HepG2 (cell line): ENCODE measurements around the gene SKP1. TPM values are rescaled to one million over a fixed set of nuclear protein-coding genes. Genes with fewer than 3 reads are reported as not detected.

Source experiments
- ATAC-seq: fragments of 200-7000 bp; cut with Tn5 transposase; 3 replicates; pipeline ENCODE4 v1.9.1; 2020; ENCODE audit warnings: mild to moderate bottlenecking, moderate library complexity
- BruUV-seq: library from RNA; stranded (reverse); fragments of 400-500 nt; replicated peaks from 2 replicates; lab custom pipeline; 2021; lab: Mats Ljungman, UMichigan
- CTCF ChIA-PET: fragments of 300-600 bp; formaldehyde crosslinking; extraction: SDS; loops from one replicate; lab custom pipeline; 2021; ENCODE audit warnings: low total read pairs, inconsistent platforms, low intra/inter-chr PET ratio; lab: Yijun Ruan, JAX
- POLR2A ChIA-PET: fragments of 350-600 bp; sonication (Branson Sonifier 250); formaldehyde crosslinking; loops from one replicate; lab custom pipeline; 2020; ENCODE audit warnings: antibody characterized with exemption, inconsistent platforms; lab: Yijun Ruan, JAX
- DNase-seq: peaks from one replicate; pipeline ENCODE4 v3.0.0-alpha.2; 2015; ENCODE audit warnings: low spot score
- FAIRE-seq: peaks from 3 replicates; lab custom pipeline; 2011; peaks lifted over from hg19 to GRCh38; lab: Jason Lieb, UNC
- H2AFZ ChIP-seq: one replicate; pipeline ENCODE4 v1.6.1; 2011; ENCODE audit warnings: low read length, inconsistent platforms
- H3K27ac ChIP-seq: fragments of 300-600 bp; 3 replicates; pipeline ENCODE4 v1.8.0; 2011; ENCODE audit warnings: mixed run types, mild to moderate bottlenecking, mixed read lengths, low read length, inconsistent platforms; ENCODE audit not compliant: insufficient read depth; ENCODE audit errors: extremely low read length
- H3K27me3 ChIP-seq, 2 experiments: fragments of 200-600 bp in 1 of 2; 2 replicates in 1 of 2; 3 replicates in 1 of 2; pipeline versions ENCODE4 v1.6.0 to v1.8.0; 2011; ENCODE audit warnings: low read length in 2 of 2, mild to moderate bottlenecking in 2 of 2, moderate library complexity in 2 of 2, inconsistent platforms in 1 of 2; ENCODE audit not compliant: insufficient read depth in 2 of 2, control insufficient read depth in 1 of 2
- H3K36me3 ChIP-seq, 2 experiments: fragments of 200-600 bp in 1 of 2; replicated peaks in 1 of 2; 2 replicates in 1 of 2; 3 replicates in 1 of 2; pipeline versions ENCODE4 v1.5.1 to v1.8.0; 2011; ENCODE audit warnings: low read length in 2 of 2, inconsistent platforms in 1 of 2; ENCODE audit not compliant: insufficient read depth in 2 of 2, control insufficient read depth in 1 of 2
- H3K4me1 ChIP-seq: 2 replicates; pipeline ENCODE4 v1.5.1; 2012; ENCODE audit warnings: low read length, inconsistent platforms; ENCODE audit not compliant: insufficient read depth
- H3K4me2 ChIP-seq: 2 replicates; pipeline ENCODE4 v1.6.0; 2011; ENCODE audit warnings: low read depth, low read length, inconsistent platforms
- H3K4me3 ChIP-seq, 3 experiments: fragments of 200-600 bp in 1 of 3; sonication (generic), shearing (Covaris generic) in 1 of 3; replicated peaks in 1 of 3; 2 replicates each; pipeline ENCODE4 v1.5.1; 2011 to 2016; ENCODE audit warnings: low read length in 3 of 3, inconsistent platforms in 2 of 3, low read depth in 2 of 3, mild to moderate bottlenecking in 2 of 3, control low read depth in 1 of 3, mixed read lengths in 1 of 3; ENCODE audit not compliant: insufficient read depth in 1 of 3
- H3K79me2 ChIP-seq: one replicate; pipeline ENCODE4 v1.6.1; 2011; ENCODE audit warnings: low read length, inconsistent platforms; ENCODE audit not compliant: insufficient read depth
- H3K9ac ChIP-seq: 2 replicates; pipeline ENCODE4 v1.6.0; 2011; ENCODE audit warnings: mild to moderate bottlenecking, low read depth, low read length, inconsistent platforms; ENCODE audit not compliant: insufficient read depth
- H3K9me3 ChIP-seq: 2 replicates; pipeline ENCODE4 v1.5.1; 2012; ENCODE audit warnings: mild to moderate bottlenecking, low read length
- H4K20me1 ChIP-seq: 2 replicates; pipeline ENCODE4 v1.6.0; 2011; ENCODE audit warnings: inconsistent platforms, mild to moderate bottlenecking, low read length, moderate library complexity; ENCODE audit not compliant: insufficient read depth
- ARNT2 ChIP-seq: sonication (generic); formaldehyde crosslinking; IDR thresholded peaks from 2 replicates; pipeline ENCODE4 v1.8.0; 2022; ENCODE audit warnings: mild to moderate bottlenecking, low read depth, missing genetic modification reagents, moderate library complexity
- FOXO1 ChIP-seq: sonication (generic); formaldehyde crosslinking; IDR thresholded peaks from 2 replicates; pipeline ENCODE4 v1.4.0; 2020; ENCODE audit warnings: missing genetic modification reagents
- GATAD1 ChIP-seq: IDR thresholded peaks from 2 replicates; pipeline ENCODE4 v1.6.1; 2016; ENCODE audit warnings: missing genetic modification reagents, missing compliant biosample characterization
- HNF4A ChIP-seq: sonication (generic); formaldehyde crosslinking; IDR thresholded peaks from 2 replicates; pipeline ENCODE4 v1.4.0; 2020; ENCODE audit warnings: missing genetic modification reagents
- PHF8 ChIP-seq: sonication (generic); formaldehyde crosslinking; IDR thresholded peaks from 2 replicates; pipeline ENCODE4 v1.5.0; 2020; ENCODE audit warnings: missing genetic modification reagents
- THAP9 ChIP-seq: sonication (generic); formaldehyde crosslinking; IDR thresholded peaks from 2 replicates; pipeline ENCODE4; 2020; ENCODE audit warnings: missing genetic modification reagents, mild to moderate bottlenecking, borderline replicate concordance
- TRIM22 ChIP-seq: fragments of 450-650 bp; IDR thresholded peaks from 2 replicates; pipeline ENCODE4 v1.6.1; 2017
- ZMYM4 ChIP-seq: sonication (generic); formaldehyde crosslinking; IDR thresholded peaks from 2 replicates; pipeline ENCODE4 v1.8.1; 2023; ENCODE audit warnings: mild to moderate bottlenecking, missing genetic modification reagents
- ZNF484 ChIP-seq: sonication (generic); formaldehyde crosslinking; IDR thresholded peaks from 2 replicates; pipeline ENCODE4 v1.5.1; 2020; ENCODE audit warnings: mild to moderate bottlenecking, low read depth, missing genetic modification reagents, borderline replicate concordance
- ZNF740 ChIP-seq: sonication (generic); formaldehyde crosslinking; IDR thresholded peaks from 2 replicates; pipeline ENCODE4 v1.4.0; 2020; ENCODE audit warnings: missing genetic modification reagents
- in situ Hi-C: cut with HindIII; loops from 2 replicates; pipeline ENCODE4 v1.10.0; 2017; ENCODE audit warnings: low pct_unique_long_range_greater_than_20kb; ENCODE audit not compliant: extremely low pct_ligation_motif_present
- intact Hi-C: fragments of 100-400 bp; cut with micrococcal nuclease; formaldehyde crosslinking; loops from one replicate; pipeline ENCODE4 v1.10.0; 2022; ENCODE audit not compliant: unreplicated experiment
- polyA plus RNA-seq, 8 experiments: library from polyadenylated mRNA; depleted of rRNA in 3 of 8; stranded (reverse) in 7 of 8; unstranded in 1 of 8; fragments of >200 nt; fragmentation: Illumina TruSeq in 4 of 8; extraction: Trizol in 4 of 8; gene quantifications; 2 replicates each; pipeline versions ENCODE4 v1.2.1 to v1.2.3, GENCODE V29; 2011 to 2016; ENCODE audit warnings: low read depth in 4 of 8, missing spikeins in 1 of 8, mixed read lengths in 1 of 8; ENCODE audit not compliant: insufficient read depth in 1 of 8
- total RNA-seq, 5 experiments: library from RNA; depleted of rRNA; stranded (reverse); fragments of >200 nt; fragmentation: Illumina TruSeq; extraction: Trizol; gene quantifications; 2 replicates each; pipeline ENCODE4 v1.2.3, GENCODE V29; 2016; ENCODE audit warnings: low read depth in 1 of 5
- TF ChIP-seq, protein P1 (sequence below): IDR thresholded peaks from 2 replicates; pipeline ENCODE4 v1.4.0; 2020; ENCODE audit warnings: mild to moderate bottlenecking, missing genetic modification reagents

Gene SKP1
- total and polyA plus RNA-seq, 2 of the 13 experiments (the other 11 are each of a cell fraction or from before 2014, with no cell fraction given) = 134 to 340 TPM

DNA sequence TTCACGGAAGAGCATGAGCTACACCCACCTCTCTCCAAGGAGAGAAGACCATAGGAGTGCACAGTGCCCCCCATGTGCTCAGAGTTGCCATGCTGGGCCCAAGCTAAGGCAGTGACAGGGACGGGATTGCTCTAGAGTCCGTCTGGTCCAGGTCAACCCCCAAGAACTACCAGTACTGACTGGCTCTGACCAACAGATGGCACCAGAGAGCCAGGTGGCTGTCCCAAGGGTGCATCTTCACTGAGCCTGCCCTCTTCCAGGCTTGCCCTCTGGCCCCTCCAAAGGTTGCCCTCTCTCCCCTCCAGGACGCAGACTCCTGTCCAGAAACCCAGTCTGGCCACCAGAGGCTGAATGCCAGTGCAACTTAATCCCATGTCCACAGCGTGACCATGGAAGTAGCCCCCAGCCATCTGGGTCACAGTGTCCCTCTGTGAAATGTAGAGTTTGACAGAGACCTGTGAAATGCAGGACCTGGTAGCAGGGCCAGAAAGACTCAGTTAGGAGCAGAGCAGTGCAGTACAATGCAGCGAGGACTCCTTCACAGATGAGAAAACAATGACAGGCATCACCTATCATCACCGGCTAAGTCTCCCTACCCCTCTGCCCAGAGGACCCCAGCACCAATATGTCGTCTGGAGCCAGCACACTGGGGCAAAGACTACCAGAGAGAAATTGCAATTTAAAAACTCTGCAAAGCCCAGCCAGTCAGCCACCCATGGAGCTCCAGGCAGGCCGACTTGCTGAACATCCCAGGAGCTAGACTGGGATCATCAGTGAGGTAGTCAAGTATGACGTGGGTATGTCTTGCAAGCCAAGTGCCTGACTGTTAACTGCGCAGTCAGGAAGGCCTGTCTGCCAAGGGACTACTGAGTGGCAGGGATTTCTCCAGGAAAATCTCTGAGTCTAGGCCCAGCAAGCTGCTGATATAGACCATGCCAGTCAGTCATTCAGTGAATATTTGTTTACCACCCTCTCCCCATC, 7.7 kb upstream of the SKP1 start (continued):
- TF ChIP-seq ARNT2 (CRISPR knock-in tag) (0 out of 2 replicates have a peak, but pooled peaks have one; percentile 5), ZMYM4 (CRISPR knock-in tag) (no peak), ZNF484 (CRISPR knock-in tag) (no peak), TRIM22 (no peak)

DNA sequence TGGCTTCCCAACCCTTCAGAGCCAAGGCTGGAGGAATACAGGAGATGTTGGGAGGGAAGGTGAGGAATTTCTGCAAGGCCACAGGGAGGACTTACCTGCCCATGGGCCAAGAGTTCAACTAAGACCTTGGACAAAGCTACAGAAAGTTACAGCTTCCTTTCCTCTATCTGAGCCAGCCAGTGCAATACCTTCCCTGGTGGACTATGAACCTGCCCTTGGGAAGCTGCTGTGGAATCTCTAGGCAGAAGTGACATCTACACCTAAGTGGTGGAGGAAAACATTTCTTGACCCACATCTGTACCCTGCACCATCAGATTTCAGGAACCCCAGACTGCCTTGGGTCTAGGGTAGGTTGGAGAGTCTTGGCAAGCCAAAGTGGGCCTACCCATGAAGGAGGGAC, 6.7 kb upstream of the SKP1 start:
- H2AFZ ChIP-seq = no peak overlapping the region
- no peak overlapping the region for H3K27ac ChIP-seq
- intact Hi-C loops = loop anchor here (10.0 kb wide), 1 partner anchor 201 kb away; no protein-coding TSS in a partner anchor
- no peaks in the 10 kb centered on the region for H3K79me2 ChIP-seq
- H3K36me3 ChIP-seq = no peaks in the 10 kb centered on the region
- CTCF ChIA-PET = interaction anchor here (3.6 kb wide), 1 partner anchor 106 kb away, joined by 48 read pairs; no protein-coding TSS in a partner anchor
- 0 out of 6 replicates have a peak overlapping the region, but pooled peaks of 1 of the 3 experiments have one; percentile 8 for H3K4me3 ChIP-seq
- in situ Hi-C loops = loop anchor here (25.0 kb wide), 1 partner anchor 404 kb away; no protein-coding TSS in a partner anchor
- peak; percentile 8 for FAIRE-seq
- BruUV-seq = no TSS peak
- DNase-seq = no peak
- peaks cover 32% of the 10 kb centered on the region for H3K4me1 ChIP-seq
- H4K20me1 ChIP-seq = no peaks in the 10 kb centered on the region
- peak; percentile 42 for ATAC-seq
- no peak overlapping the region for H3K9ac ChIP-seq
- no peaks in the 10 kb centered on the region for H3K9me3 ChIP-seq
- POLR2A ChIA-PET = interaction anchor here (0.7 to 1.0 kb wide), 3 partner anchors 9 to 43 kb away, joined by 3 read pairs; partner anchors contain the start of gene PPP2CA
- peak overlapping the region; percentile 52 for H3K4me2 ChIP-seq
- no peaks in the 10 kb centered on the region for H3K27me3 ChIP-seq
- TF ChIP-seq, protein P1, sequence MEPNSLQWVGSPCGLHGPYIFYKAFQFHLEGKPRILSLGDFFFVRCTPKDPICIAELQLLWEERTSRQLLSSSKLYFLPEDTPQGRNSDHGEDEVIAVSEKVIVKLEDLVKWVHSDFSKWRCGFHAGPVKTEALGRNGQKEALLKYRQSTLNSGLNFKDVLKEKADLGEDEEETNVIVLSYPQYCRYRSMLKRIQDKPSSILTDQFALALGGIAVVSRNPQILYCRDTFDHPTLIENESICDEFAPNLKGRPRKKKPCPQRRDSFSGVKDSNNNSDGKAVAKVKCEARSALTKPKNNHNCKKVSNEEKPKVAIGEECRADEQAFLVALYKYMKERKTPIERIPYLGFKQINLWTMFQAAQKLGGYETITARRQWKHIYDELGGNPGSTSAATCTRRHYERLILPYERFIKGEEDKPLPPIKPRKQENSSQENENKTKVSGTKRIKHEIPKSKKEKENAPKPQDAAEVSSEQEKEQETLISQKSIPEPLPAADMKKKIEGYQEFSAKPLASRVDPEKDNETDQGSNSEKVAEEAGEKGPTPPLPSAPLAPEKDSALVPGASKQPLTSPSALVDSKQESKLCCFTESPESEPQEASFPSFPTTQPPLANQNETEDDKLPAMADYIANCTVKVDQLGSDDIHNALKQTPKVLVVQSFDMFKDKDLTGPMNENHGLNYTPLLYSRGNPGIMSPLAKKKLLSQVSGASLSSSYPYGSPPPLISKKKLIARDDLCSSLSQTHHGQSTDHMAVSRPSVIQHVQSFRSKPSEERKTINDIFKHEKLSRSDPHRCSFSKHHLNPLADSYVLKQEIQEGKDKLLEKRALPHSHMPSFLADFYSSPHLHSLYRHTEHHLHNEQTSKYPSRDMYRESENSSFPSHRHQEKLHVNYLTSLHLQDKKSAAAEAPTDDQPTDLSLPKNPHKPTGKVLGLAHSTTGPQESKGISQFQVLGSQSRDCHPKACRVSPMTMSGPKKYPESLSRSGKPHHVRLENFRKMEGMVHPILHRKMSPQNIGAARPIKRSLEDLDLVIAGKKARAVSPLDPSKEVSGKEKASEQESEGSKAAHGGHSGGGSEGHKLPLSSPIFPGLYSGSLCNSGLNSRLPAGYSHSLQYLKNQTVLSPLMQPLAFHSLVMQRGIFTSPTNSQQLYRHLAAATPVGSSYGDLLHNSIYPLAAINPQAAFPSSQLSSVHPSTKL = 0 out of 2 replicates have a peak, but pooled peaks have one; percentile 22
- TF ChIP-seq PHF8 (CRISPR knock-in tag) (0 out of 2 replicates have a peak, but pooled peaks have one; percentile 5), THAP9 (CRISPR knock-in tag) (0 out of 2 replicates have a peak, but pooled peaks have one; percentile 12), ZNF740 (CRISPR knock-in tag) (no peak), FOXO1 (no peak), HNF4A (CRISPR knock-in tag) (peak; percentile 66), GATAD1 (CRISPR knock-in tag) (no peak)
